Cardiac muscle cell (in vitro differentiated cells and primary cell): Measurements from ENCODE around the gene ARRDC5. TPM values are rescaled to one million over a fixed set of nuclear protein-coding genes. Genes with fewer than 3 reads are reported as not detected.

Experiments
- DNase-seq, 2 donors: peaks; one replicate each; pipeline versions ENCODE4 v3.0.0 to v3.0.0-alpha.2; 2010 to 2017; ENCODE audit warnings: low read depth in 1 of 2, low spot score in 1 of 2
- H3K27ac ChIP-seq: fragments of 200-600 bp; sonication (generic); 2 replicates; pipeline ENCODE4 v1.5.1; 2016
- H3K27me3 ChIP-seq: fragments of 200-600 bp; sonication (generic); 2 replicates; pipeline ENCODE4 v1.6.0; 2016; ENCODE audit warnings: control low read depth
- H3K36me3 ChIP-seq: fragments of 200-600 bp; sonication (generic); 2 replicates; pipeline ENCODE4 v1.5.1; 2016; ENCODE audit warnings: control low read depth
- H3K4me1 ChIP-seq: fragments of 200-600 bp; sonication (generic); 2 replicates; pipeline ENCODE4 v1.8.1; 2017; ENCODE audit warnings: low read depth, mild to moderate bottlenecking, mixed run types
- H3K4me3 ChIP-seq: fragments of 200-600 bp; sonication (generic); 2 replicates; pipeline ENCODE4 v1.5.1; 2016; ENCODE audit warnings: mild to moderate bottlenecking
- H3K9me3 ChIP-seq: fragments of 200-600 bp; sonication (generic); 2 replicates; pipeline ENCODE4 v1.5.1; 2017; ENCODE audit warnings: low read depth, mild to moderate bottlenecking, control low read depth
- polyA plus RNA-seq: library from polyadenylated mRNA; unstranded; fragments of >200 nt; fragmentation: Nextera tagmentation; extraction: Ambion mirVana; gene quantifications from 2 replicates; pipeline ENCODE4 v1.2.1, GENCODE V29; 2016
- total RNA-seq: library from RNA; depleted of rRNA; stranded (reverse); fragments of >200 nt; gene quantifications from 2 replicates; pipeline ENCODE4 v1.2.3, GENCODE V29; 2016
- TF ChIP-seq, protein P1 (sequence below): IDR thresholded peaks from 2 replicates; pipeline ENCODE4 v1.5.1; 2012; ENCODE audit warnings: low read depth, mild to moderate bottlenecking, low read length

Gene ARRDC5
- total and polyA plus RNA-seq, 2 experiments from 2014 or later, result not detected

DNA sequence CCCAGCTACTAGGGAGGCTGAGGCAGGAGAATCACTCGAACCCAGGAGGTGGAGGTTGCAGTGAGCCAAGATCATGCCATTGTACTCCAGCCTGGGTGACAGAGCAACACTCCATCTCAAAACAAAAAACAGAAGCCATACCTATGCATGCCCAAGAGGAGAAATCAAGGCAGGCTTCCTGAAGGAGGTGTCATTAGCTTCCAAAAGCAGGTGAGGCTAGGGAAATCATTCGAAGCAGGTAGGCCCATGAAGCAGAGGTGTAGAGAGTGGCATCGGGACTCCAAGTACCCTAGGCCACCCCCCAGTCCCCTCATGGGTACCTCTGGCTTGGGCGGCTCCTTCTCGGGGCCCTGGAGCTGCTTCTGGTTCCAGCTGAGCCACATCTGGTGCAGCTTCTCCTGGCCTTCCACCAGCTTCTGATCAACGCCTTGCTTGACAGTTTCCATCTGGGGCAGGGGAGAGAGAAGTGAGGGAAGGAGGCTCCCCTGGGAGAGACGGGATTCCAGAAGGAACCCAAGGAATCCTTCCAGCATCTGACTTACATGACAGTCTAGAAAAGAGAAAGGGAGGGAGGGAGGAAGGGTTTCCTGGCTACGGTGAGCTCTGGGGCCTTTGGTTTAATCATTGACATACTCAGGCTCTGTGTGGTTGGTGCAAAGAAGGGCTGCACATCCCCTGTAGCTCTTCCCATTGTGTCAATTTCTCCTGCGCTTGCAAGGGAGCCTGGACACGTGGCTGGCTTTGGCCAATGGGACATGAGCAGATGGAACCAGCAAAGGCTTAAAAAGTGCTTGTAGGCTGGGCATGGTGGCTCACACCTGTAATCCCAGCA lies 58.1 kb downstream of the ARRDC5 start:
- peaks cover 37% of the 10 kb centered on the region for H3K36me3 ChIP-seq
- TF ChIP-seq, protein P1, sequence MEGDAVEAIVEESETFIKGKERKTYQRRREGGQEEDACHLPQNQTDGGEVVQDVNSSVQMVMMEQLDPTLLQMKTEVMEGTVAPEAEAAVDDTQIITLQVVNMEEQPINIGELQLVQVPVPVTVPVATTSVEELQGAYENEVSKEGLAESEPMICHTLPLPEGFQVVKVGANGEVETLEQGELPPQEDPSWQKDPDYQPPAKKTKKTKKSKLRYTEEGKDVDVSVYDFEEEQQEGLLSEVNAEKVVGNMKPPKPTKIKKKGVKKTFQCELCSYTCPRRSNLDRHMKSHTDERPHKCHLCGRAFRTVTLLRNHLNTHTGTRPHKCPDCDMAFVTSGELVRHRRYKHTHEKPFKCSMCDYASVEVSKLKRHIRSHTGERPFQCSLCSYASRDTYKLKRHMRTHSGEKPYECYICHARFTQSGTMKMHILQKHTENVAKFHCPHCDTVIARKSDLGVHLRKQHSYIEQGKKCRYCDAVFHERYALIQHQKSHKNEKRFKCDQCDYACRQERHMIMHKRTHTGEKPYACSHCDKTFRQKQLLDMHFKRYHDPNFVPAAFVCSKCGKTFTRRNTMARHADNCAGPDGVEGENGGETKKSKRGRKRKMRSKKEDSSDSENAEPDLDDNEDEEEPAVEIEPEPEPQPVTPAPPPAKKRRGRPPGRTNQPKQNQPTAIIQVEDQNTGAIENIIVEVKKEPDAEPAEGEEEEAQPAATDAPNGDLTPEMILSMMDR, result no peak
- H3K9me3 ChIP-seq, result no peaks in the 10 kb centered on the region
- H3K4me1 ChIP-seq, result no peaks in the 10 kb centered on the region
- DNase-seq, result peak in 1 of 2 donors; percentile 84
- no peaks in the 10 kb centered on the region for H3K27me3 ChIP-seq
- no peak overlapping the region for H3K27ac ChIP-seq
- no peak overlapping the region for H3K4me3 ChIP-seq

DNA sequence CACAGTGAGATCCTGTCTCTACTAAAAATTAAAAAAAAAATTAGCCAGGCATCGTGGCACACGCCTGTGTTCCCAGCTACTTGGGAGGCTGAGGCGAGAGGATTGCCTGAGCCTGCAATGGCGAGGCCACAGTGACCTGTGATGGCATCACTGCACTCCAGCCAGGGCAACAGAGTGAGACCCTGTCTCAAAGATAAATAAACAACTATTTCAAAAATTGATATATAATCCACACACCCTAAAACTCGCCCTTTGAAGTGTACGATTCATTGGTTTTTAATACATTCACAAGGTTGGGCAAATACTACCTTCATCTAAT lies 59.1 kb downstream of the ARRDC5 start:
- Histone ChIP-seq H3K27me3 (no peaks in the 10 kb centered on the region), H3K36me3 (peaks cover 39% of the 10 kb centered on the region), H3K9me3 (no peaks in the 10 kb centered on the region), H3K4me3 (no peak overlapping the region), H3K27ac (no peak overlapping the region), H3K4me1 (no peaks in the 10 kb centered on the region)
- TF ChIP-seq, protein P1, result no peak
- DNase-seq, result no peak

Other genes starting within 250 kb of the ARRDC5 start
- 47.9 and 107 TPM in 2 replicates for gene MYDGF, start 232.6 kb downstream of the ARRDC5 start, total RNA-seq
- gene MYDGF, start 232.6 kb downstream of the ARRDC5 start, polyA plus RNA-seq, result 122 and 206 TPM in 2 replicates
- gene DPP9, start 179.1 kb downstream of the ARRDC5 start, total RNA-seq, result 47.5 and 50.4 TPM in 2 replicates
- gene DPP9, start 179.1 kb downstream of the ARRDC5 start, polyA plus RNA-seq, result 19.8 and 25.4 TPM in 2 replicates
- 22.0 and 27.9 TPM in 2 replicates for gene FEM1A, start 111.2 kb downstream of the ARRDC5 start, total RNA-seq
- 2.6 and 2.8 TPM in 2 replicates for gene FEM1A, start 111.2 kb downstream of the ARRDC5 start, polyA plus RNA-seq
- 0.21 and 1.5 TPM in 2 replicates for gene TICAM1, start 71.2 kb downstream of the ARRDC5 start, total RNA-seq
- 0.38 and 4.2 TPM in 2 replicates for gene TICAM1, start 71.2 kb downstream of the ARRDC5 start, polyA plus RNA-seq
- gene PLIN3, start 35.2 kb downstream of the ARRDC5 start, total RNA-seq, result 114 and 147 TPM in 2 replicates
- gene PLIN3, start 35.2 kb downstream of the ARRDC5 start, polyA plus RNA-seq, result 108 and 144 TPM in 2 replicates
- gene UHRF1, start 6.6 kb upstream of the ARRDC5 start, total RNA-seq, result 10.9 and 17.3 TPM in 2 replicates
- 10.0 and 17.5 TPM in 2 replicates for gene UHRF1, start 6.6 kb upstream of the ARRDC5 start, polyA plus RNA-seq
- gene KDM4B, start 66.2 kb upstream of the ARRDC5 start, total RNA-seq, result 58.5 and 90.6 TPM in 2 replicates
- gene KDM4B, start 66.2 kb upstream of the ARRDC5 start, polyA plus RNA-seq, result 74.6 and 79.5 TPM in 2 replicates